Parathyroid adenoma (tissue), 2 donors: ENCODE data around the gene BRI3.

Source experiments
- H2AFZ ChIP-seq: fragments of 300-600 bp; sonication (generic); one replicate; pipeline ENCODE4 v1.7.0; 2017; ENCODE audit warnings: antibody characterized with exemption, mild to moderate bottlenecking
- H3K27ac ChIP-seq: fragments of 300-600 bp; sonication (generic); one replicate; pipeline ENCODE4 v1.7.0; 2017
- H3K27me3 ChIP-seq: fragments of 300-600 bp; sonication (generic); one replicate; pipeline ENCODE4 v1.7.0; 2017; ENCODE audit warnings: low read length; ENCODE audit not compliant: control insufficient read depth, insufficient read depth
- H3K36me3 ChIP-seq: fragments of 300-600 bp; sonication (generic); one replicate; pipeline ENCODE4 v1.7.0; 2017; ENCODE audit warnings: low read length; ENCODE audit not compliant: control insufficient read depth, insufficient read depth
- H3K4me1 ChIP-seq: fragments of 300-600 bp; sonication (generic); one replicate; pipeline ENCODE4 v1.7.0; 2017; ENCODE audit warnings: control low read depth
- H3K4me2 ChIP-seq: fragments of 300-600 bp; sonication (generic); one replicate; pipeline ENCODE4 v1.7.0; 2017; ENCODE audit warnings: low read length
- H3K4me3 ChIP-seq: fragments of 300-600 bp; sonication (generic); one replicate; pipeline ENCODE4 v1.7.0; 2017; ENCODE audit warnings: low read depth, low read length
- H3K79me2 ChIP-seq: fragments of 300-600 bp; sonication (generic); one replicate; pipeline ENCODE4 v1.7.0; 2017; ENCODE audit warnings: control low read depth
- H3K9ac ChIP-seq: fragments of 300-600 bp; sonication (generic); one replicate; pipeline ENCODE4 v1.7.0; 2017; ENCODE audit warnings: mild to moderate bottlenecking
- H3K9me3 ChIP-seq: fragments of 300-600 bp; sonication (generic); one replicate; pipeline ENCODE4 v1.7.0; 2017; ENCODE audit warnings: low read length; ENCODE audit not compliant: control insufficient read depth
- CTCF ChIP-seq: fragments of 300-600 bp; sonication (generic); IDR thresholded peaks from one replicate; pipeline ENCODE4 v1.7.0; 2017; ENCODE audit warnings: antibody characterized with exemption, mild to moderate bottlenecking
- donor health status: primary hyperparathyroidism.

Gene BRI3

GRCh38 chr7:98284335-98285036 is 3.0 kb downstream of the BRI3 start:
- Histone ChIP-seq H3K36me3 (no peaks in the 10 kb centered on the region), H3K4me3 (peak overlapping the region; percentile 86), H3K4me2 (peak overlapping the region; percentile 82), H3K79me2 (peaks cover 21% of the 10 kb centered on the region), H3K4me1 (peaks cover 15% of the 10 kb centered on the region), H3K9me3 (no peaks in the 10 kb centered on the region), H3K27ac (peak overlapping the region; percentile 36), H3K27me3 (no peaks in the 10 kb centered on the region), H2AFZ (no peak overlapping the region), H3K9ac (no peak overlapping the region)
- TF ChIP-seq CTCF = no peak

GRCh38 chr7:98285157-98286092 is 3.9 kb downstream of the BRI3 start:
- Histone ChIP-seq H3K36me3 (no peaks in the 10 kb centered on the region), H3K4me2 (peak overlapping the region; percentile 82), H3K4me3 (peak overlapping the region; percentile 27), H3K9me3 (no peaks in the 10 kb centered on the region), H3K27ac (peak overlapping the region; percentile 32), H3K4me1 (peaks cover 8% of the 10 kb centered on the region), H3K79me2 (peaks cover 21% of the 10 kb centered on the region), H2AFZ (no peak overlapping the region), H3K27me3 (no peaks in the 10 kb centered on the region), H3K9ac (no peak overlapping the region)
- no peak for TF ChIP-seq CTCF

GRCh38 chr7:98286093-98286539 is 4.6 kb downstream of the BRI3 start:
- Histone ChIP-seq H3K9me3 (no peaks in the 10 kb centered on the region), H3K4me2 (no peak overlapping the region), H3K4me3 (no peak overlapping the region), H3K4me1 (peaks cover 6% of the 10 kb centered on the region), H3K27me3 (no peaks in the 10 kb centered on the region), H2AFZ (no peak overlapping the region), H3K79me2 (peaks cover 21% of the 10 kb centered on the region), H3K27ac (no peak overlapping the region), H3K9ac (no peak overlapping the region), H3K36me3 (no peaks in the 10 kb centered on the region)
- TF ChIP-seq CTCF = no peak

GRCh38 chr7:98286701-98287485 is 5.4 kb downstream of the BRI3 start:
- H3K36me3 ChIP-seq = no peaks in the 10 kb centered on the region
- H3K79me2 ChIP-seq = peaks cover 21% of the 10 kb centered on the region
- no peak overlapping the region for H2AFZ ChIP-seq
- no peak for TF ChIP-seq CTCF
- no peak overlapping the region for H3K4me2 ChIP-seq
- no peak overlapping the region for H3K27ac ChIP-seq
- no peaks in the 10 kb centered on the region for H3K9me3 ChIP-seq
- H3K27me3 ChIP-seq = no peaks in the 10 kb centered on the region
- H3K9ac ChIP-seq = no peak overlapping the region
- no peak overlapping the region for H3K4me3 ChIP-seq
- peaks cover 6% of the 10 kb centered on the region for H3K4me1 ChIP-seq
